Central memory CD8-positive, alpha-beta T cell (primary cell): ENCODE results near the gene NEK6.

Experiments used
- ATAC-seq: fragments of 150-1000 bp; cut with Tn5 transposase; replicated peaks from 2 replicates; pipeline ENCODE4 v1.10.0; 2022; ENCODE audit warnings: mild to moderate bottlenecking, moderate FRiP score, moderate number of reproducible peaks; ENCODE audit not compliant: poor library complexity, severe bottlenecking; ENCODE audit errors: extremely low read depth
- DNase-seq, 2 donors: peaks; one replicate each; pipeline ENCODE4 v3.0.0; 2021; ENCODE audit warnings: low spot score in 2 of 2
- H3K27ac Mint-ChIP-seq: one replicate; pipeline ENCODE4 v1.8.0; 2022; ENCODE audit warnings: low read depth, mild to moderate bottlenecking, moderate library complexity, mixed read lengths
- H3K27me3 Mint-ChIP-seq: one replicate; pipeline ENCODE4 v1.8.0; 2022; ENCODE audit warnings: mixed read lengths
- H3K36me3 Mint-ChIP-seq: one replicate; pipeline ENCODE4 v1.8.0; 2022; ENCODE audit warnings: mild to moderate bottlenecking, moderate library complexity, mixed read lengths; ENCODE audit not compliant: insufficient read depth
- H3K4me1 Mint-ChIP-seq: one replicate; pipeline ENCODE4 v1.8.0; 2022; ENCODE audit warnings: mixed read lengths
- H3K4me3 Mint-ChIP-seq: one replicate; pipeline ENCODE4 v1.8.0; 2022; ENCODE audit warnings: mild to moderate bottlenecking, moderate library complexity, mixed read lengths
- H3K9me3 Mint-ChIP-seq: one replicate; pipeline ENCODE4 v1.8.0; 2022; ENCODE audit warnings: mixed read lengths

The NEK6 gene

DNA sequence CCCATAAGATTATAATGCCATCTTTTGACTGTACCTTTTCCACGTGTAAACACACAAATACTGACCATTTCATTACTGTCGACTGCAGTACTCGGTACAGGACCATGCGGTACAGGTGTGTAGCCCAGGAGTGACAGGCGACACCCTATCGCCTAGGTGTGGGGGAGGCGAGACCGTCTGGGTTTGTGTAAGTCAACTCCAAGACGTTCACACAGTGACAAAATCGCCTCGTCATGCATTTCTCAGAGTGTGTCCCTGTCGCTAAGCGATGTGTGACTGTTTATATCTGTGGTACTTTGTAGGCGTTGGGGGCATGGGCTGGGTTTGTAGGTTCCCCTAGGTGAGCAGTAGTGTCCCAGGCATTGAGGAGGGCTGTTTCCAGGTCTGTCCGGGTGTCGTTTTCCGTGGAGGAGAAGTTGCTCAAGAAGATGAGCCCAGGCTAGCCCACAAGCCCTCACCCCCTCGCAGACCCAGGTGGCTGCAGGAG, 20.3 kb downstream of the NEK6 start:
- ATAC-seq (no peak), DNase-seq (no peak)
- no peak overlapping the region for H3K4me3 Mint-ChIP-seq
- H3K9me3 Mint-ChIP-seq, result no peaks in the 10 kb centered on the region
- H3K36me3 Mint-ChIP-seq, result peaks cover 1% of the 10 kb centered on the region
- H3K27me3 Mint-ChIP-seq, result no peaks in the 10 kb centered on the region
- peaks cover 38% of the 10 kb centered on the region for H3K4me1 Mint-ChIP-seq
- no peak overlapping the region for H3K27ac Mint-ChIP-seq

DNA sequence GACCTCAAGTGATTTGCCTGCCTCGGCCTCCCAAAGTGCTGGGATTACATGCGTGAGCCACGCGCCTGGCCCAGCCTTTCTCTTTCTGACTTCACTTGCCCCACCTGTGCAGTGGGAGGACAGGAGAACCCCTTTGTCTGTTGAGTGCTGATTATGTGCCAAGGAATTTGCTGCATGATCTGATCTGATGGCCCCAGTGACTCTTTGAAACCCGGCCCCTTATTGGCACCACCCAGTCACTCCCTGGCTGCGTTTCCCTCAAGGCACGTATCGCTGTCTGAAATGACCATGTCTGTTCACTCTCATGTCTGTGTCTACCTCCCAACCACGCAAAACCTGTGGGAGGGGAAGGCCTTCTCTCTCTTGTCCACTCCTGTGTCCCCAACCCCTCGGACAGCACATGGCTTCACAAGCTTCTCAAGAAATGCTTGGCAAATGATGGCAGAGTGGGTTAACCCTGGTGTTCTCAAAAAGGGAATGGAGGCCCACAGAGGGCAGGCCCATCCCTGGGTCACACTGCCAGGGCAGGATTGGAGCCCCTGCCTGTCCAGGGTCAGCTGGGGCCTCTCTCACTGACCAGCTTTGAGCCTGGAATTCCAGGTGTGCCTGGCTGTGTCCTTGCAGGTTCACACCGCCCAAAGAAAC, 21.9 kb downstream of the NEK6 start:
- H3K27me3 Mint-ChIP-seq, result no peaks in the 10 kb centered on the region
- H3K36me3 Mint-ChIP-seq, result peaks cover 1% of the 10 kb centered on the region
- no peak overlapping the region for H3K4me3 Mint-ChIP-seq
- ATAC-seq (no peak), DNase-seq (no peak)
- H3K27ac Mint-ChIP-seq, result no peak overlapping the region
- peaks cover 30% of the 10 kb centered on the region for H3K4me1 Mint-ChIP-seq
- no peaks in the 10 kb centered on the region for H3K9me3 Mint-ChIP-seq

DNA sequence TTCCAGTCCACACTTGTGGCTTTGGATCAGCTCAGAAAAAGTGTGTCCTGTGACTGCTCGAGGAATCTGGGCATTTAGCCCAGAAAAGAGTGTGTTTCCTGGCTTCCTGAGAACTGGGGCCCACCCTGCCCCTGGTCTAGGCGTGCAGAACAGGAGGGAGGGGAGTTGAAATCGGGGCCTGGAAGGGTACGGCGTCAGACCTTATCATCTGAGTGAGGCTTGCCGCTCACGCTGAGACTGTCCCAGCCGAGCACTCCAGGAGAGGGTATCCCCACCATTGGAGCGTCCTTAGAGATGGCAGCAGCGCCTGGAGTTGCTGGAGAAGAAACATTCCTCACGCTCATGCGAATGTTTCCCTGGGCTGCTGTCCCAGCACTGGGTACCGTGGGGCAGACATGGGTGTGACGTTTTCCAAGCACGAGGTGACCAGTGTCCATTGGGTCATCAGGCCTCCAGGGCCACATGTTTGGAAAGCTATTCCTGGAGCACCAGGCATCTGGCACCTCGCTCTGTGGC, 22.5 kb downstream of the NEK6 start:
- Mint-ChIP-seq H3K9me3 (no peaks in the 10 kb centered on the region), H3K4me3 (no peak overlapping the region), H3K27me3 (no peaks in the 10 kb centered on the region), H3K27ac (no peak overlapping the region), H3K36me3 (peaks cover 1% of the 10 kb centered on the region), H3K4me1 (peaks cover 28% of the 10 kb centered on the region)
- no peak for ATAC-seq
- DNase-seq, result no peak

DNA sequence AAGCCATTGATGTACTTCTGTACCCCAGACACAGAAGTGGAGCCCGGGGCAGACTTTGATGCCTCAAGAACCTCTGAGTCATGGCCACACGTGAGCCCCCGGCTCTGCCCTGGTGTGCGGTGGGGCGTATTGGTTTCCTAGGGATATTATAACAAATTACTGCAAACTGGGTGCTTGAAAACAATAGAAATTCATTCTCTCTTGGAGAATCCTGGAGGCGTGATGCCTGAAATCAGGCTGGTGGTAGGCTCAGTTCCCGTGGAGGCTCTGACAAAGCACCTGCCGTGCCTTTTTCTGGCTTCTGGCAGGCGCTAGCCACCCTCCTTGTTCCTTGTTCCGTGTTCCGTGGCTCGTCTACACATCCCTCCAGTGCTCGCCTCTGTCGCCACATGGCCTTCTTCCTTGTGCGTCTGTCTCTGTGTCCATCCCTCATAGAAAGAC, 24.2 kb downstream of the NEK6 start:
- Mint-ChIP-seq H3K27ac (no peak overlapping the region), H3K36me3 (peaks cover 3% of the 10 kb centered on the region), H3K9me3 (no peaks in the 10 kb centered on the region), H3K4me1 (peaks cover 30% of the 10 kb centered on the region), H3K4me3 (no peak overlapping the region), H3K27me3 (no peaks in the 10 kb centered on the region)
- ATAC-seq (no peak), DNase-seq (no peak)

DNA sequence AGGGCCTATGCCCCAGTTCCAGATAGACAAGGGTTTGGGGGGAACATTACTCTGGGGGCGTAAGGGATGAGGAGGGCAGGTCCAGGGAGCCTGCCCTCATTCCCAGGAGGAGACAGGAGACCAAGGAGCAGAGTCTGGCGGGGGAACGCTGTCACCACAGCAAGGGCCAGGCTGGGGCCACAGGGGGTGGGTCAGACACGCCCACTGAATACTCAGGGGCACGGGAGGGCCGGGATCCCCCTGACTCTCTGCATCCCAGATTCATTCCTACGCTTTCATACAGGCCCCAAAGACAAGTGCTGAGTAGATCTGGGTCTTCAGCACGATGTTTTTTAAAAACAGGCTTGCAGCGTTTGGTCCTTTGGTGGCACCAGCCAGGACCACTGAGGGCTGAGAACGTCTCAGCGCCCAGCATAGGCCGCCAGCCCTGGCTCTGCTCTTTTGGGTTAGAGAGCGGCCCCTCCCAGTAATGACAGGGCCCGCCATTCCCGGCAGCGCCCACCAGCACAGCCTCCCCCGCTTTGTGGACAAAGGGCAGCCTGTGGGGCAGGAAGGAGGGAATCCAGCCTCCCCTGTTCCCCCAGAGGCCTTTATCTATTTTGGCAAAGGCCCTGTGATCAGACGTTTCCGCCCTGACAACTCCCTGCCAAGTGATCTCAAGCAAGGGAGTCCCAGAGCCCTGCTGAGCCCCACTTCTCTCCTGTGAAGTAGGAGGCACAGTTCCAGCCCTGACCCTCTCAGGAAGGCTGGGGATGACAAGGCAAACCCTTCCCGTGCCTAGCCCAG, 24.9 kb downstream of the NEK6 start:
- H3K4me3 Mint-ChIP-seq, result no peak overlapping the region
- H3K9me3 Mint-ChIP-seq, result no peaks in the 10 kb centered on the region
- H3K27me3 Mint-ChIP-seq, result no peaks in the 10 kb centered on the region
- peaks cover 2% of the 10 kb centered on the region for H3K36me3 Mint-ChIP-seq
- no peak overlapping the region for H3K27ac Mint-ChIP-seq
- peaks cover 30% of the 10 kb centered on the region for H3K4me1 Mint-ChIP-seq
- no peak for ATAC-seq
- no peak for DNase-seq

DNA sequence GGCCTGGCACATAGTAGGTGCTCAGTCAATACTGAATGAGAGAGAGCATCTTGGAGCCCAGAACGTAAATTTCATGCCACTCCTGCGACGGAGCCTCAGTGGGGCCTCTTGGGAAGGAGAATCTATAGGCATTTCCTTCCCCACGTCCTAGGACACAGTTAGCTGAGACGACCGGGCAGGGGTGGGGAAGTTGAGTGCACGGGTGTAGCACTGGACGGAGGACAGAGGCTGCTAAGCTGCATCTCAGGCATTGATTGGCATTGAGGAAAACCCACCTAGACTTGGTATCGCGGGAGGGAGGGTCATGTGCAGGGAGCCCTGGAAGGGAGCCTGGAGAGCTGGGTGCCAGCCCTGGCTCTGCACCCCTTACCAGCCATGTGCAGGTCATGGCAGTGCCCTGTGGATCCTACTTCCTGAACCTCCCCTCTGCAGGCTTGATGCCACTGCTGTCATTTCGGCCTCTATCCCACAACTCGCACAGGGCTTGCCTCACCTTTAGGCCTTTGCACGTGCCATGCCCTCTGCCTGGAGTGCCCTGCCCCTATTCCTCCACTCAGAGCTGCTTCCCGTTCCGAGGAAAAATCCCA, 25.6 kb downstream of the NEK6 start:
- Mint-ChIP-seq H3K4me3 (no peak overlapping the region), H3K9me3 (no peaks in the 10 kb centered on the region), H3K27me3 (no peaks in the 10 kb centered on the region), H3K4me1 (peaks cover 24% of the 10 kb centered on the region), H3K27ac (no peak overlapping the region), H3K36me3 (peaks cover 2% of the 10 kb centered on the region)
- no peak for DNase-seq
- no peak for ATAC-seq

DNA sequence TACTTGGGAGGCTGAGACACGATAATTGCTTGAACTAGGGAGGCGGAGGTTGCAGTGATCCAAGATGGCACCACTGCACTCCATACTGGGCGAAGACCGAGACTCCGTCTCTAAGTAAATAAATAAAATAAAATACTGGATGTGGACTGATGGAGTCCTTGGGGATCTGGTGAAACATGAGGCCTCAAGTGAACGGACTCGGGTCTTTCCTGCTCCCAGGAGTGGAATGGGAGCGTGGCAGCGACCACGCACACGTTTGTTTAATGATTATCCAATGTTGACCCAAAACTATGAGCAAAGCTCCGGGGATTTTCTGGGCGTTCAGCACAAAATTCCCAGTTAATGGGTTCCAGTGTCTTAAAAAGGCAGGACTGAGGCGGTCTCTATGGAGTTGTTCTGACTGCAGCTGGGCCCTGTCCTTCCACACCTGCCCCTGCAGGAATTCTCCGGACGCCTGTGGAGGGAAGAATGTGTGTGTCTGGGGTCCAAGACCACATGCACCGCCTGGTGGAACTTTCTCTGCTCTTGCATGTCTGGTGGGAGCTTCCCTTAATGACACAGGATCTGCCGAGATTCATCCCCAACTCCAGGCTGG, 26.6 kb downstream of the NEK6 start:
- ATAC-seq (no peak), DNase-seq (no peak)
- H3K9me3 Mint-ChIP-seq, result no peaks in the 10 kb centered on the region
- H3K27me3 Mint-ChIP-seq, result no peaks in the 10 kb centered on the region
- peaks cover 2% of the 10 kb centered on the region for H3K36me3 Mint-ChIP-seq
- H3K4me3 Mint-ChIP-seq, result no peak overlapping the region
- H3K27ac Mint-ChIP-seq, result no peak overlapping the region
- H3K4me1 Mint-ChIP-seq, result peaks cover 28% of the 10 kb centered on the region

DNA sequence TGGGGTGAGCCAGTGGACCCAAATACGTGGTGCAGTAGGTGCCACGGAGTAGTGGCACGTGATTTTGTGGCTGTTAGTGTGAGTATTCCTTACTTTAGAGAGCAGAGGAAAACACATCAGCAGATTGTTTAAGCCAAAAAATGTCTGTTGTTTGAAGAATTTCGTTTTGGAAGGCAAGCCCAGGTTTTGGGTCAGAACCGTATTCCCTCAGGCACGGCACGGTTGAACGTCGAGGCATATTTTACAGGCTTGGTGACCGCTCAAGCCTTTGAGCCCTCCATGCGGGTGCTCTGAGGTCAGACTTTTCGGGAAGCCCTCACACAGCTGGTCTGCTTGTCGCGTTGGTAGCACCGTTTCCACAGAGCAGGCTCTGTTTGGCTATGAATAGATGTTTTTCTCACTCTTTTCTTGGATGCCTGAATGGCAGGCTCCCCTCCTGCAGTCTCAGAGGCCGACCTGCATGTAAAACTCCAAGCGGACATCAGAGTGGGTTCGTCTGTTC, 27.2 kb downstream of the NEK6 start:
- Mint-ChIP-seq H3K27ac (peak overlapping the region; percentile 99), H3K4me1 (peaks cover 26% of the 10 kb centered on the region), H3K9me3 (no peaks in the 10 kb centered on the region), H3K4me3 (peak overlapping the region; percentile 6), H3K27me3 (no peaks in the 10 kb centered on the region), H3K36me3 (peaks cover 2% of the 10 kb centered on the region)
- no peak for DNase-seq
- no peak for ATAC-seq

DNA sequence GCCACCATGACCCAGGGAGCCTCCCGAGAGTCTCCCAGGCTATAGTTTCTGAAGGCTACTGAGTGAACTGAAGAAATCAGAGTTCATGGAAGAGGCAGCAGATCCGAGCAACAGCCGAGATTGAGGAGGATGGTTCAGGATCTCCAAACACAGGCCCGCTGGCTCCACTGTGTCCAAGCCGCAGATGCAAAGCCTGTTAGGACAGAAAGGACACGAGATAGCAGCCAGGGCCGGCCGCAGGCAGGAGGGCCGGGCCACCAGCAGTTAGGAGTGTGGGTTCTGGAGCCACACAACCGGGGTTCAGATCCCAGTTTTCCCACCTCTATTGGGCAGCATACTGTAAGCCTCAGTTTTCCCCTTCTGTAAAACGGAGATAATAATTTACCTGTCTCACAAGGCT, 27.7 kb downstream of the NEK6 start:
- no peak for DNase-seq
- Mint-ChIP-seq H3K9me3 (no peaks in the 10 kb centered on the region), H3K27me3 (no peaks in the 10 kb centered on the region), H3K4me1 (peaks cover 26% of the 10 kb centered on the region), H3K36me3 (peaks cover 2% of the 10 kb centered on the region), H3K4me3 (peak overlapping the region; percentile 6), H3K27ac (peak overlapping the region; percentile 99)
- no peak for ATAC-seq

DNA sequence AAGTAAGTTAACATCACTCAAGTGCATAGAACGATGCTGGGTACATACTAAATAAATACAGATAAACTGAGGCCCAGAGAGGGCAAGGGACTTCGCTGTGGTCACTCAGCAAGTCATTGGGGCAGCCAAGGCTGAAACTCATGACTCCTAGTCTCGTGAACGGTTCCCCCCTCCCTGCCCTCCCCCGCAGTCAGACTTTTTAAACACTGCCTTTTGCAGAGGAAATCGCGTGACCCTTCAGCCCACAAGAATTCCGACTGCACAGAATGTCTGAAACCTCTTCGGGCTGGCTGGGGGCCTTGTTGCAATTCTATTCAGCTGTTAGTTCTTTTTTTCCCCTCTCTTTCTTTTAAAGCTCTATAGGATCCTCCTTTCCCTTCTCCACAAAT, 28.1 kb downstream of the NEK6 start:
- ATAC-seq, result peak; percentile 61
- Mint-ChIP-seq H3K27me3 (no peaks in the 10 kb centered on the region), H3K36me3 (peaks cover 3% of the 10 kb centered on the region), H3K27ac (peak overlapping the region; percentile 99), H3K4me3 (peak overlapping the region; percentile 77), H3K4me1 (peaks cover 29% of the 10 kb centered on the region), H3K9me3 (no peaks in the 10 kb centered on the region)
- DNase-seq, result no peak

DNA sequence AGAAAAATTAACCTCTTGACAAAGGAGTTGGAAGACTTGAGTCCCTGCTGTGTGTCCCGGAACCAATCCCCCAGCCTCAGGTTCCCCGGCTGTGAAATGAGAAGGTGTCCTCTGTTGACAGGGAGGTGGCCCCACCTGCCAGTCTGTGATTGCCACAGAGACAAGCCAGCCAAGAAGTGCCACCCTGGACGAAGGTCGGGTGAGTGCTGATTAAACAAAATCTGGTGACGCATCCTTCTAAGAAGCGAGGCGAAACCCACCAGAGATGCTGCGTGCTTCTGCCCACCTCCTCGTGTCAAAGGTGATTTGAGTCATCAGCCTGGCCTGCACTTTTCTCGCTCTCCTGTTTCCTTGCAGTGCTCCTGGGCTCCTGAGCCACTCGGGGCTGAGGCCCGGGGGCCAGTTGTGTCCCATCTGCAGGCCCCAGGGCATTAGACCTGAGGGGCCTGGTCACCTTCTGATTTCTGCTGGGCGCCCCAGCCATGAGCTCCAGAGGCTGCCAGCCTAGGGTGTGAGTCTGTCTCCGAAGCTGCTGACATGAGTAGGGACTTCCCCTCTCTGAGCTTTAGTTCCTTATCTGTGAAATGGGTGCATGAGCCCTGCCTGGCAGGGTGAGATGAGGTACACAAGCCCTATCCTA, 28.7 kb downstream of the NEK6 start:
- Mint-ChIP-seq H3K4me1 (peaks cover 34% of the 10 kb centered on the region), H3K27me3 (no peaks in the 10 kb centered on the region), H3K27ac (peak overlapping the region; percentile 99), H3K36me3 (peaks cover 3% of the 10 kb centered on the region), H3K4me3 (peak overlapping the region; percentile 77), H3K9me3 (no peaks in the 10 kb centered on the region)
- ATAC-seq, result peak; percentile 73
- DNase-seq, result peak in 1 of 2 donors; percentile 25

DNA sequence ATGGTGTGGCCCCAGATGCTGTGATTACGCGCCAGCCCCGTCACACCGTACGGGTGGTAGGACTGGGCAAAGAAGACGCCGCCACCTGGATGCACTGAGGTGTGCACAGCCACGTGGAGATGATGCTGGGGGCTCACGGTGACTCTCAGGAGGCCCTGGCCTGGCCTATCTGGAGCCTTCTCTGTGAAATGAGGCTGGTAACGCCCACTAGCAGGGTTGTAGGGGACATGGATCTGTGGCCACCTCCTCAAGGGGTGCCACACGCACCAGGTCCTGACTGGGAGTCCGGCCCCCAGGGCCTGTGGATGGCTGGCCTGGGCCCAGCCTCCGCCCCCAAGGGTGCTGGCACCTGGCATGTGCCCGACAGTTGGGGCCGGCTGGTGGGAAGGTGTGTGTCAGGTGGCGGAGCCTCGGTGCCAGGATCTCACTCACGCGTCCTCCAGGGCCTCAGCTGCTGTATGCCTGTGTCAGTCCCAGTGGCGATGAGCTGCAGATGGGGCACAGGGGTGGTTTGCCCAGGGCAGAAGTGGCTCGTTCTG, 32.4 kb downstream of the NEK6 start:
- DNase-seq, result no peak
- Mint-ChIP-seq H3K4me3 (no peak overlapping the region), H3K4me1 (peaks cover 51% of the 10 kb centered on the region), H3K36me3 (peaks cover 3% of the 10 kb centered on the region), H3K27me3 (no peaks in the 10 kb centered on the region), H3K9me3 (no peaks in the 10 kb centered on the region), H3K27ac (no peak overlapping the region)
- no peak for ATAC-seq
